GM18870 (cell line): ENCODE measurements around the gene MSL1.

Source experiments
- ATAC-seq: cut with Tn5 transposase; IDR thresholded peaks from one replicate; pipeline ENCODE4 v1.9.1; 2021; ENCODE audit warnings: moderate library complexity; ENCODE audit not compliant: unreplicated experiment

MSL1 gene

GRCh38 chr17:40090237-40091119 is 31.3 kb upstream of the MSL1 start:
- no peak for ATAC-seq

- ATAC-seq, result no peak
These were observed 29.9 kb upstream of the MSL1 start for GRCh38 chr17:40091691-40092397.

GRCh38 chr17:40092581-40092980 is 29.2 kb upstream of the MSL1 start:
- no peak for ATAC-seq

- no peak for ATAC-seq
These were observed 28.7 kb upstream of the MSL1 start for GRCh38 chr17:40093005-40093579.

- ATAC-seq, result no peak
These were observed 28.1 kb upstream of the MSL1 start for GRCh38 chr17:40093580-40094201.

GRCh38 chr17:40094874-40095273 is 26.9 kb upstream of the MSL1 start:
- ATAC-seq, result no peak

- no peak for ATAC-seq
These were observed 26.3 kb upstream of the MSL1 start for GRCh38 chr17:40095351-40095943.

- ATAC-seq, result peak; percentile 49
These were observed 25.6 kb upstream of the MSL1 start for GRCh38 chr17:40095944-40096791.

GRCh38 chr17:40097087-40097486 is 24.7 kb upstream of the MSL1 start:
- ATAC-seq, result no peak

- no peak for ATAC-seq
These were observed 23.6 kb upstream of the MSL1 start for GRCh38 chr17:40097931-40098845.

- peak; percentile 41 for ATAC-seq
These were observed 22.7 kb upstream of the MSL1 start for GRCh38 chr17:40098846-40099618.

- no peak for ATAC-seq
These were observed 22.0 kb upstream of the MSL1 start for GRCh38 chr17:40099619-40100418.

- ATAC-seq, result peak; percentile 7
These were observed 21.4 kb upstream of the MSL1 start, which contains the start of gene NR1D1 for GRCh38 chr17:40100419-40100668. NR1D1 (minus strand) TSS chr17:40100589; CDS start chr17:40100094, 495 bp downstream.

GRCh38 chr17:40100669-40101366 is 21.0 kb upstream of the MSL1 start:
- ATAC-seq, result peak; percentile 25

GRCh38 chr17:40101367-40102210 is 20.2 kb upstream of the MSL1 start:
- no peak for ATAC-seq

- ATAC-seq, result no peak
These were observed 18.6 kb upstream of the MSL1 start for GRCh38 chr17:40103071-40103661.
